Activated naive CD4-positive, alpha-beta T cell treated with Interleukin-2 at 50 U/mL for 16 hours (primary cell): Measurements from ENCODE around the gene NOS1AP.

Experiments used
- DNase-seq: peaks from one replicate; pipeline ENCODE4 v3.0.0-alpha.2; 2020

NOS1AP gene

GRCh38 chr1:162305969-162306368, 236.5 kb downstream of the NOS1AP start:
- DNase-seq, result no peak

GRCh38 chr1:162310337-162310736, 240.8 kb downstream of the NOS1AP start:
- DNase-seq, result no peak

GRCh38 chr1:162314206-162314605, 244.7 kb downstream of the NOS1AP start:
- DNase-seq, result no peak

GRCh38 chr1:162315673-162316072, 246.2 kb downstream of the NOS1AP start:
- no peak for DNase-seq

GRCh38 chr1:162316187-162316586, 246.7 kb downstream of the NOS1AP start:
- no peak for DNase-seq

- no peak for DNase-seq
Observed at GRCh38 chr1:162317621-162318020, 248.1 kb downstream of the NOS1AP start.

- DNase-seq, result no peak
Observed at GRCh38 chr1:162319493-162320175, 250.1 kb downstream of the NOS1AP start.

GRCh38 chr1:162321809-162322422, 252.4 kb downstream of the NOS1AP start:
- no peak for DNase-seq

GRCh38 chr1:162323023-162323422, 253.5 kb downstream of the NOS1AP start:
- no peak for DNase-seq

- no peak for DNase-seq
Observed at GRCh38 chr1:162324396-162324795, 254.9 kb downstream of the NOS1AP start.

GRCh38 chr1:162326559-162326958, 257.1 kb downstream of the NOS1AP start:
- no peak for DNase-seq

- DNase-seq, result no peak
Observed at GRCh38 chr1:162327144-162327787, 257.8 kb downstream of the NOS1AP start.

- no peak for DNase-seq
Observed at GRCh38 chr1:162327788-162328165, 258.3 kb downstream of the NOS1AP start.

- DNase-seq, result no peak
Observed at GRCh38 chr1:162328512-162328911, 259.0 kb downstream of the NOS1AP start.

GRCh38 chr1:162329826-162330225, 260.3 kb downstream of the NOS1AP start:
- DNase-seq, result no peak

GRCh38 chr1:162333991-162334390, 264.5 kb downstream of the NOS1AP start:
- no peak for DNase-seq

GRCh38 chr1:162335126-162335525, 265.6 kb downstream of the NOS1AP start:
- DNase-seq, result no peak

- no peak for DNase-seq
Observed at GRCh38 chr1:162336621-162337285, 267.3 kb downstream of the NOS1AP start.

GRCh38 chr1:162342452-162342983, 273.0 kb downstream of the NOS1AP start:
- DNase-seq, result no peak

GRCh38 chr1:162343470-162343869, 274.0 kb downstream of the NOS1AP start:
- no peak for DNase-seq

GRCh38 chr1:162347281-162347680, 277.8 kb downstream of the NOS1AP start:
- no peak for DNase-seq

- DNase-seq, result no peak
Observed at GRCh38 chr1:162349635-162350330, 280.3 kb downstream of the NOS1AP start.
